ENCODE data around the gene EDAR. TPM values are rescaled to one million over a fixed set of nuclear protein-coding genes. Genes with fewer than 3 reads are reported as not detected.

The EDAR gene
- total and polyA plus RNA-seq, 2 of the 8 experiments (the other 6 are each of a cell fraction or from before 2014, with no cell fraction given) = not detected

DNA sequence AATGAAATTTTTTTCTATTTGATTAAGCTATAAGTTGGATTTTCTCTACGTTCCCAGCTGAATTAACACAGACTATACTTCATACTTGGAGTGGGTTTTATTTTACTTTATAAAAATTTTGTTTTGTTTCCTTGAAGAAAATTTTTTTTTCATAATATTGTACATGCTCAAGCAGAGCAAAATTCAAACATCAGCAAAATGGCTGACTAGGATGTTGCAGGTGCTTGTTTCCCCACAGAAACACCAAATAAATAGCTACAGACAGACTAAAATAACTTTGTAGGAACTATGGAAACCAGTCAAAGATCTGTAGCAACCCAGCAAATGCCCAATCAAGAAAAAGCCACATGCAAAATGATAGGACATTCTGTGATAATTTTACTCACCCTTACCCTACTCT is 120.1 kb downstream of the EDAR start:
- Histone ChIP-seq H3K23ac (ENCODE audit: insufficient read length) (no peak overlapping the region), H4K8ac (ENCODE audit: extremely low read depth, insufficient read depth, low read length) (no peak overlapping the region), H3K23me2 (ENCODE audit: low read depth, low read length) (no peaks in the 10 kb centered on the region), H3K56ac (replicated peaks; ENCODE audit: insufficient read length, low read depth, low read length) (no peak overlapping the region), H3K36me3 (ENCODE audit: control insufficient read depth in 2 of 4, insufficient read depth in 4 of 4, low read length in 3 of 4) (peaks cover 0 to 6% (median 2%) of the 10 kb centered on the region in 4 experiments; a peak in 5 of 8 replicates), H3K18ac (ENCODE audit: extremely low read depth, low read length) (no peak overlapping the region), H2BK20ac (ENCODE audit: low read length) (no peak overlapping the region), H3K4ac (replicated peaks; ENCODE audit: insufficient read length, low read depth, low read length) (no peak overlapping the region), H2AK5ac (ENCODE audit: low read depth, low read length) (no peak overlapping the region), H4K5ac (ENCODE audit: insufficient read length, low read depth, low read length) (no peak overlapping the region), H2BK5ac (ENCODE audit: low read depth, low read length) (no peak overlapping the region), H3K79me2 (ENCODE audit: control insufficient read depth in 1 of 2, insufficient read depth in 2 of 2, low read length in 2 of 2) (no peaks in the 10 kb centered on the region), H3K4me2 (ENCODE audit: insufficient read depth in 1 of 2, low read depth in 2 of 2, low read length in 2 of 2) (no peak overlapping the region), H3K4me3 (ENCODE audit: extremely low read depth in 1 of 4, insufficient read depth in 2 of 4, low read depth in 3 of 4, low read length in 4 of 4) (no peak overlapping the region), H2AFZ (ENCODE audit: low read length) (no peak overlapping the region), H4K91ac (replicated peaks; ENCODE audit: insufficient read length, low read length) (no peak overlapping the region), H3K27ac (ENCODE audit: low read depth, low read length) (no peak overlapping the region), H2BK12ac (ENCODE audit: low read depth, low read length) (no peak overlapping the region), H3K4me1 (replicated peaks in 1 of 4; ENCODE audit: control insufficient read depth in 3 of 4, insufficient read depth in 4 of 4, low read length in 3 of 4) (no peaks in the 10 kb centered on the region), H3K9me3 (ENCODE audit: insufficient read depth in 2 of 2, low read depth in 1 of 2, low read length in 1 of 2) (no peaks in the 10 kb centered on the region), H3K14ac (ENCODE audit: insufficient read length) (no peak overlapping the region), H3K9ac (replicated peaks in 1 of 4; ENCODE audit: extremely low read depth in 1 of 4, low read depth in 3 of 4, low read length in 3 of 4) (no peak overlapping the region), H3K27me3 (replicated peaks in 1 of 4; ENCODE audit: control insufficient read depth in 3 of 4, extremely low read depth in 1 of 4, insufficient read depth in 3 of 4, low read length in 3 of 4) (no peaks in the 10 kb centered on the region), H2BK120ac (replicated peaks; ENCODE audit: low read depth, low read length) (no peak overlapping the region), H4K20me1 (replicated peaks in 1 of 2; ENCODE audit: control insufficient read depth in 1 of 2, insufficient read depth in 2 of 2, low read length in 2 of 2) (no peaks in the 10 kb centered on the region), H3K79me1 (ENCODE audit: low read depth, low read length) (no peaks in the 10 kb centered on the region), H2BK15ac (ENCODE audit: low read length) (no peak overlapping the region)
- no peak for FAIRE-seq
- ChIA-PET CTCF (ENCODE audit: partially characterized antibody) (interaction anchor here (1.2 kb wide), 1 partner anchor 100 kb away, joined by 3 read pairs; no protein-coding TSS in a partner anchor), POLR2A (ENCODE audit: partially characterized antibody) (no interaction called here)
- 86% methylated on average over 1 of the region's 1 CpG; no CpG with 5 or more reads in 1 of the 2 experiments for WGBS, 2 experiments (ENCODE audit: extremely low coverage in 1 of 2, insufficient coverage in 1 of 2, insufficient read length in 1 of 2, insufficient replicate concordance in 2 of 2, low coverage in 1 of 2, low lambda C conversion rate in 2 of 2, missing lambda C conversion rate in 1 of 2)
- no peak for TF ChIP-seq MAFK (IDR thresholded peaks at IDR 0.05; ENCODE audit: low read depth, low read length)
- DNase-seq (ENCODE audit: low read depth in 1 of 2, low spot score in 2 of 2) = no peak

All from H1 (cell line).